Measurements from ENCODE around the gene CBARP. TPM values are rescaled to one million over a fixed set of nuclear protein-coding genes. Genes with fewer than 3 reads are reported as not detected.

The CBARP gene
- total and polyA plus RNA-seq, 2 of the 13 experiments (the other 11 are each of a cell fraction or from before 2014, with no cell fraction given) = 1.2 to 1.4 TPM

GRCh38 chr19:1264801-1265614 lies 27.2 kb upstream of the CBARP start (continued):
- no peak for TF ChIP-seq ZNF580 (CRISPR knock-in tag; IDR thresholded peaks at IDR 0.05; ENCODE audit: borderline replicate concordance, low read depth)
- TF ChIP-seq JUNB (CRISPR knock-in tag; IDR thresholded peaks at IDR 0.05; ENCODE audit: borderline replicate concordance) = peak; percentile 100
- TF ChIP-seq FOXK1 (CRISPR knock-in tag; IDR thresholded peaks at IDR 0.05; ENCODE audit: borderline replicate concordance, low read depth) = peak; percentile 42; the same call in 1 of the 2 replicates
- TF ChIP-seq ZHX2 (IDR thresholded peaks at IDR 0.05; ENCODE audit: low read depth) = peak; percentile 38
- TF ChIP-seq ZHX2 (CRISPR knock-in tag; IDR thresholded peaks at IDR 0.05; ENCODE audit: borderline replicate concordance) = no peak
- 0 out of 2 replicates have a peak, but pooled peaks have one; percentile 55 for TF ChIP-seq SRY (CRISPR knock-in tag; IDR thresholded peaks at IDR 0.05)
- TF ChIP-seq SP2 (CRISPR knock-in tag; IDR thresholded peaks at IDR 0.05) = no peak
- peak; percentile 78 for TF ChIP-seq NCOA2 (CRISPR knock-in tag; IDR thresholded peaks at IDR 0.05)
- peak; percentile 83 for TF ChIP-seq ZSCAN25 (CRISPR knock-in tag; IDR thresholded peaks at IDR 0.05)
- TF ChIP-seq GATAD1 (CRISPR knock-in tag; IDR thresholded peaks at IDR 0.05) = peak; percentile 62
- no peak for TF ChIP-seq ZNF678 (CRISPR knock-in tag; IDR thresholded peaks at IDR 0.05)
- TF ChIP-seq LCORL (IDR thresholded peaks at IDR 0.05) = peak; percentile 74; the same call in 1 of the 2 replicates
- TF ChIP-seq LCORL (CRISPR knock-in tag; IDR thresholded peaks at IDR 0.05) = peak; percentile 99
- peak; percentile 82; the same call in 1 of the 2 replicates for TF ChIP-seq BCL6 (CRISPR knock-in tag; IDR thresholded peaks at IDR 0.05)
- peak; percentile 57; the same call in 1 of the 2 replicates for TF ChIP-seq MEIS2 (CRISPR knock-in tag; IDR thresholded peaks at IDR 0.05)
- TF ChIP-seq ZNF510 (CRISPR knock-in tag; IDR thresholded peaks at IDR 0.05; ENCODE audit: low read depth) = no peak
- peak; percentile 83 for TF ChIP-seq MAZ (IDR thresholded peaks at IDR 0.05; ENCODE audit: borderline replicate concordance, low read depth, low read length)
- peak; percentile 61; the same call in 1 of the 2 replicates for TF ChIP-seq MAZ (CRISPR knock-in tag; IDR thresholded peaks at IDR 0.05; ENCODE audit: low read depth)
- 0 out of 2 replicates have a peak, but pooled peaks have one; percentile 9 for TF ChIP-seq RFX3 (CRISPR knock-in tag; IDR thresholded peaks at IDR 0.05)
- peak; percentile 80; the same call in 1 of the 2 replicates for TF ChIP-seq KDM1A (CRISPR knock-in tag; IDR thresholded peaks at IDR 0.05)
- TF ChIP-seq TFAP4 (IDR thresholded peaks at IDR 0.05; ENCODE audit: borderline replicate concordance, low read depth) = peak; percentile 34; the same call in 1 of the 2 replicates
- peak; percentile 74; the same call in 1 of the 2 replicates for TF ChIP-seq HDAC2 (CRISPR knock-in tag; IDR thresholded peaks at IDR 0.05)
- TF ChIP-seq ZNF251 (CRISPR knock-in tag; IDR thresholded peaks at IDR 0.05) = peak; percentile 77; the same call in 1 of the 2 replicates
- TF ChIP-seq HIVEP1 (CRISPR knock-in tag; IDR thresholded peaks at IDR 0.05) = peak; percentile 95
- TF ChIP-seq NR2F6 (IDR thresholded peaks at IDR 0.05) = peak; percentile 85
- TF ChIP-seq NR2F6 (CRISPR knock-in tag; IDR thresholded peaks at IDR 0.05) = peak; percentile 67
